Measurements from ENCODE around the gene TGFBR3. TPM values are rescaled to one million over a fixed set of nuclear protein-coding genes. Genes with fewer than 3 reads are reported as not detected.

TGFBR3 gene
- total and polyA plus RNA-seq, 9 of the 15 experiments (the other 6 are each of a cell fraction or from before 2014, with no cell fraction given) = 3.6 to 32.4 (median 15.6) TPM

- TF ChIP-seq ZBTB40 (IDR thresholded peaks at IDR 0.05) (no peak), ZBTB40 (CRISPR knock-in tag; IDR thresholded peaks at IDR 0.05) (no peak), TFAP4 (CRISPR knock-in tag; IDR thresholded peaks at IDR 0.05; ENCODE audit: borderline replicate concordance) (no peak), ZNF253 (CRISPR knock-in tag; conservative IDR thresholded peaks at IDR 0.05) (no peak), CBX3 (IDR thresholded peaks at IDR 0.05; ENCODE audit: borderline replicate concordance in 1 of 2, low read length in 2 of 2) (peak in 1 of 2 experiments; percentile 39; a peak in 1 of 3 replicates), GTF2F1 (IDR thresholded peaks at IDR 0.05; ENCODE audit: low read depth, low read length) (0 out of 2 replicates have a peak, but pooled peaks have one; percentile 15), ZNF174 (CRISPR knock-in tag; IDR thresholded peaks at IDR 0.05) (peak; percentile 88), ZBTB7A (IDR thresholded peaks at IDR 0.05; ENCODE audit: borderline replicate concordance, control insufficient read depth, low read depth, low read length) (no peak), ETV6 (IDR thresholded peaks at IDR 0.05; ENCODE audit: borderline replicate concordance in 1 of 2, low read depth in 2 of 2, low read length in 1 of 2) (peak in 1 of 2 experiments; percentile 28; a peak in 1 of 4 replicates), ETV6 (CRISPR knock-in tag; IDR thresholded peaks at IDR 0.05; ENCODE audit: borderline replicate concordance) (no peak), ZNF354B (CRISPR knock-in tag; IDR thresholded peaks at IDR 0.05) (peak; percentile 55), NONO (IDR thresholded peaks at IDR 0.05; ENCODE audit: low read depth in 2 of 2, low read length in 1 of 2) (no peak), FOS (IDR thresholded peaks at IDR 0.05; ENCODE audit: extremely low read depth, insufficient read length) (no peak), HNRNPH1 (optimal IDR thresholded peaks at IDR 0.05; ENCODE audit: low read depth, low read length) (no peak), SMAD1 (IDR thresholded peaks at IDR 0.05; ENCODE audit: low read depth, low read length, partially characterized antibody) (no peak), PTTG1 (tag; IDR thresholded peaks at IDR 0.05; ENCODE audit: low read depth) (peak; percentile 66; the same call in 1 of the 2 replicates)
These were observed 179.6 kb downstream of the TGFBR3 start (continued) for GRCh38 chr1:91706140-91706957.
